ENCODE data around the gene MTAP. TPM values are rescaled to one million over a fixed set of nuclear protein-coding genes. Genes with fewer than 3 reads are reported as not detected.

MTAP gene
- total RNA-seq, 5 donors from 2014 or later (not counting 1 experiment from before 2014, with no cell fraction given) = 32.0 to 41.9 (median 34.6) TPM

DNA sequence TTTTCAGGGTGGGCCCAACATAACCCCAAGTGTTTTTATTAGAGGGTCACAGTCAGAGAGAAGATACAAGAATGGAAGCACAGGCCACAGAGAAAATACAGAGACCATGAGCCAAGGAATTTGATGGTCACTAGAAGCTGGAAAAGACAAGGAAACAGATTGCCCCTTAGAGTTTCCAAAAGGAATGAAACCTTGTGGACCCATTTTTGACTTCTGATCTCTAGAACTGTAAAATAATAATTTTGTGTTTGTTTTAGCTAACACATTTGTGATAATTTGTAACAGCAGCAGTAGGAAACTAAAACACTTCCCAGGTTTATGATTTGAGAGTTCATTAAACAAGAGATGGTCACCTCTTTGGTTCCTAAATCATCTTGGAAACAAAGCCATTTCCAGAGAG lies 169.9 kb downstream of the MTAP start:
- Mint-ChIP-seq H3K27me3 (peaks cover 86 to 90% of the 10 kb centered on the region in 2 donors), H3K4me1 (peaks cover 23 to 51% (median 29%) of the 10 kb centered on the region in 3 donors), H3K27ac (no peak overlapping the region), H3K4me3 (no peak overlapping the region), H3K9me3 (peaks cover 5 to 16% (median 15%) of the 10 kb centered on the region in 3 donors), H3K36me3 (peaks cover 8% of the 10 kb centered on the region)
- ChIA-PET POLR2A (interaction anchor here in 1 of 2 donors (1.2 kb wide), 1 partner anchor 19 kb away, joined by 6 read pairs; no protein-coding TSS in a partner anchor), CTCF (no interaction called here)
- H3K27me3 ChIP-seq (replicated peaks in 1 of 2; ENCODE audit: control insufficient read depth in 2 of 2, extremely low read depth in 1 of 2, insufficient read depth in 2 of 2, low read length in 1 of 2) = peaks cover 31 to 75% of the 10 kb centered on the region in 2 experiments
- DNase-seq (no peak), ATAC-seq (replicated peaks in 1 of 4) (no peak)
- H3K27ac ChIP-seq (ENCODE audit: low read length) = no peak overlapping the region
- peaks cover 9 to 44% of the 10 kb centered on the region in 2 experiments for H3K4me1 ChIP-seq (ENCODE audit: control insufficient read depth in 1 of 2, extremely low read depth in 1 of 2, insufficient read depth in 2 of 2, low read length in 2 of 2)
- H3K36me3 ChIP-seq (ENCODE audit: control insufficient read depth in 2 of 2, extremely low read depth in 1 of 2, insufficient read depth in 1 of 2, low read length in 1 of 2) = no peaks in the 10 kb centered on the region
- H3K4me3 ChIP-seq (ENCODE audit: control insufficient read depth in 1 of 2, extremely low read depth in 1 of 2, low read length in 1 of 2) = no peak overlapping the region
- H3K9me3 ChIP-seq = no peaks in the 10 kb centered on the region

DNA sequence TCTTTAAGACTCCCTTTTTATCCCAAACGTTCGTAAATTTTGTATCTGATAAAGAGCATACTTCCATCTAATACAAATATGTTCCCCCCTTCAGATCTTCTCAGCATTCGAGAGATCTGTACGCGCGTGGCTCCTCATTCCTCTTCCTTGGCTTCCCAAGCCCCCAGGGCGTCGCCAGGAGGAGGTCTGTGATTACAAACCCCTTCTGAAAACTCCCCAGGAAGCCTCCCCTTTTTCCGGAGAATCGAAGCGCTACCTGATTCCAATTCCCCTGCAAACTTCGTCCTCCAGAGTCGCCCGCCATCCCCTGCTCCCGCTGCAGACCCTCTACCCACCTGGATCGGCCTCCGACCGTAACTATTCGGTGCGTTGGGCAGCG lies 171.9 kb downstream of the MTAP start:
- Mint-ChIP-seq H3K27ac (peak overlapping the region in 1 of 2 donors; percentile 44), H3K4me1 (peaks cover 18 to 33% (median 20%) of the 10 kb centered on the region in 3 donors), H3K27me3 (peaks cover 85 to 87% of the 10 kb centered on the region in 2 donors), H3K9me3 (peaks cover under 1 to 7% (median 5%) of the 10 kb centered on the region in 3 donors), H3K36me3 (peaks cover 3% of the 10 kb centered on the region), H3K4me3 (peak overlapping the region; percentile 57 to 85 (median 71))
- peaks cover 27 to 58% of the 10 kb centered on the region in 2 experiments for H3K27me3 ChIP-seq (replicated peaks in 1 of 2; ENCODE audit: control insufficient read depth in 2 of 2, extremely low read depth in 1 of 2, insufficient read depth in 2 of 2, low read length in 1 of 2)
- ATAC-seq (replicated peaks in 1 of 4) (no peak), DNase-seq (no peak)
- POLR2A ChIA-PET = interaction anchor here in 1 of 2 donors (0.6 kb wide), 1 partner anchor 282 kb away, joined by 3 read pairs; no protein-coding TSS in a partner anchor
- no peak overlapping the region for H3K27ac ChIP-seq (ENCODE audit: low read length)
- WGBS (ENCODE audit: insufficient coverage) = 9% methylated on average over 21 of the region's 21 CpGs
- CTCF ChIA-PET = interaction anchor here (1.0 to 1.2 kb wide), 2 partner anchors 12 to 16 kb away, joined by 3 read pairs; no protein-coding TSS in a partner anchor
- H3K36me3 ChIP-seq (ENCODE audit: control insufficient read depth in 2 of 2, extremely low read depth in 1 of 2, insufficient read depth in 1 of 2, low read length in 1 of 2) = no peaks in the 10 kb centered on the region
- H3K4me1 ChIP-seq (ENCODE audit: control insufficient read depth in 1 of 2, extremely low read depth in 1 of 2, insufficient read depth in 2 of 2, low read length in 2 of 2) = peaks cover 9 to 33% of the 10 kb centered on the region in 2 experiments
- no peaks in the 10 kb centered on the region for H3K9me3 ChIP-seq
- H3K4me3 ChIP-seq (ENCODE audit: control insufficient read depth in 1 of 2, extremely low read depth in 1 of 2, low read length in 1 of 2) = peak overlapping the region in 1 of 2 donors; percentile 64

DNA sequence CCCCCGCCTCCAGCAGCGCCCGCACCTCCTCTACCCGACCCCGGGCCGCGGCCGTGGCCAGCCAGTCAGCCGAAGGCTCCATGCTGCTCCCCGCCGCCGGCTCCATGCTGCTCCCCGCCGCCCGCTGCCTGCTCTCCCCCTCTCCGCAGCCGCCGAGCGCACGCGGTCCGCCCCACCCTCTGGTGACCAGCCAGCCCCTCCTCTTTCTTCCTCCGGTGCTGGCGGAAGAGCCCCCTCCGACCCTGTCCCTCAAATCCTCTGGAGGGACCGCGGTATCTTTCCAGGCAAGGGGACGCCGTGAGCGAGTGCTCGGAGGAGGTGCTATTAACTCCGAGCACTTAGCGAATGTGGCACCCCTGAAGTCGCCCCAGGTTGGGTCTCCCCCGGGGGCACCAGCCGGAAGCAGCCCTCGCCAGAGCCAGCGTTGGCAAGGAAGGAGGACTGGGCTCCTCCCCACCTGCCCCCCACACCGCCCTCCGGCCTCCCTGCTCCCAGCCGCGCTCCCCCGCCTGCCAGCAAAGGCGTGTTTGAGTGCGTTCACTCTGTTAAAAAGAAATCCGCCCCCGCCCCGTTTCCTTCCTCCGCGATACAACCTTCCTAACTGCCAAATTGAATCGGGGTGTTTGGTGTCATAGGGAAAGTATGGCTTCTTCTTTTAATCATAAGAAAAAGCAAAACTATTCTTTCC lies 172.4 kb downstream of the MTAP start:
- no peaks in the 10 kb centered on the region for H3K36me3 ChIP-seq (ENCODE audit: control insufficient read depth in 2 of 2, extremely low read depth in 1 of 2, insufficient read depth in 1 of 2, low read length in 1 of 2)
- peak overlapping the region in 1 of 2 donors; percentile 63 for H3K27ac Mint-ChIP-seq
- H3K4me3 Mint-ChIP-seq = peak overlapping the region; percentile 57 to 85 (median 76)
- H3K9me3 ChIP-seq = no peaks in the 10 kb centered on the region
- peaks cover 85 to 87% of the 10 kb centered on the region in 2 donors for H3K27me3 Mint-ChIP-seq
- peaks cover 3% of the 10 kb centered on the region for H3K36me3 Mint-ChIP-seq
- CTCF ChIA-PET = interaction anchor here in 1 of 2 donors (1.0 kb wide), 1 partner anchor 12 kb away, joined by 3 read pairs; no protein-coding TSS in a partner anchor
- H3K27me3 ChIP-seq (replicated peaks in 1 of 2; ENCODE audit: control insufficient read depth in 2 of 2, extremely low read depth in 1 of 2, insufficient read depth in 2 of 2, low read length in 1 of 2) = peaks cover 26 to 53% of the 10 kb centered on the region in 2 experiments
- POLR2A ChIA-PET = interaction anchor here in 1 of 2 donors (0.6 kb wide), 1 partner anchor 281 kb away, joined by 3 read pairs; no protein-coding TSS in a partner anchor
- under 1% methylated on average over 37 of the region's 51 CpGs for WGBS (ENCODE audit: insufficient coverage)
- peak in 14 of 35 experiments; percentile 12 to 52 (median 24) for DNase-seq
- no peak overlapping the region for H3K27ac ChIP-seq (ENCODE audit: low read length)
- peaks cover 0 to 6% (median 5%) of the 10 kb centered on the region in 3 donors for H3K9me3 Mint-ChIP-seq
- H3K4me1 ChIP-seq (ENCODE audit: control insufficient read depth in 1 of 2, extremely low read depth in 1 of 2, insufficient read depth in 2 of 2, low read length in 2 of 2) = peaks cover 9 to 33% of the 10 kb centered on the region in 2 experiments
- ATAC-seq (replicated peaks in 1 of 4) = peak; percentile 68 to 80 (median 72)
- H3K4me1 Mint-ChIP-seq = peaks cover 18 to 31% (median 20%) of the 10 kb centered on the region in 3 donors
- H3K4me3 ChIP-seq (ENCODE audit: control insufficient read depth in 1 of 2, extremely low read depth in 1 of 2, low read length in 1 of 2) = peak overlapping the region; percentile 43 to 73

DNA sequence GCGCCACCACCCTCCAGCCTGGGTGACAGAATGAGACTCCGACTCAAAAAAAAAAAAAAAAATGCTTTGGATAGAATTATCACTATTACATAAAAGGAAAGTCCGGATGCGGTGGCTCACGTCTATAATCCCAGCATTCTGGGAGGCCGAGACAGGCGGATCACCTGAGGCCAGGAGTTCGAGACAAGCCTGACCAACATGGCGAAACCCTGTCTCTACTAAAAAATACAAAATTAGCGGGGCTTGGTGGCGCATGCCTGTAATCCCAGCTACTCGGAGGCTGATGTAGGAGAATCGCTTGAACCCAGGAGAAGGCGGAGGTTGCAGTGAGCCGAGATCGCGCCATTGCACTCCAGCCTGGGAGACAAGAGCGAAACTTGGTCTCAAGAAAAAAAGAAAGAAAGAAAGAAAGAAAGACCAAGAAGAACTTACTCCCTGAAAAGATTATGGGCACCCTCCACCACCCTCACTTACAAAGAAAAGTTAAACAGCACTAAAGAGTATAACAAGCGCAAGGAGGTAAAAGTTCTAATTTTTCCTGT lies 174.0 kb downstream of the MTAP start:
- ATAC-seq (replicated peaks in 1 of 4) = no peak
- 30% methylated on average over 6 of the region's 19 CpGs for WGBS (ENCODE audit: insufficient coverage)
- H3K4me3 ChIP-seq (ENCODE audit: control insufficient read depth in 1 of 2, extremely low read depth in 1 of 2, low read length in 1 of 2) = no peak overlapping the region
- H3K4me1 ChIP-seq (ENCODE audit: control insufficient read depth in 1 of 2, extremely low read depth in 1 of 2, insufficient read depth in 2 of 2, low read length in 2 of 2) = peaks cover 9 to 26% of the 10 kb centered on the region in 2 experiments
- no peak overlapping the region for H3K4me3 Mint-ChIP-seq
- H3K27me3 Mint-ChIP-seq = peaks cover 81 to 84% of the 10 kb centered on the region in 2 donors
- ChIA-PET CTCF (interaction anchor here in 1 of 2 donors (0.9 kb wide), 2 partner anchors 8 to 32 kb away, joined by 3 to 4 read pairs; partner anchors contain the start of gene CDKN2B), POLR2A (interaction anchor here in 1 of 2 donors (0.7 kb wide), 1 partner anchor 53 kb away, joined by 3 read pairs; no protein-coding TSS in a partner anchor)
- no peak for DNase-seq
- peaks cover 22 to 42% of the 10 kb centered on the region in 2 experiments for H3K27me3 ChIP-seq (replicated peaks in 1 of 2; ENCODE audit: control insufficient read depth in 2 of 2, extremely low read depth in 1 of 2, insufficient read depth in 2 of 2, low read length in 1 of 2)
- H3K36me3 Mint-ChIP-seq = no peaks in the 10 kb centered on the region
- peaks cover 0 to 5% (median 0%) of the 10 kb centered on the region in 3 donors for H3K9me3 Mint-ChIP-seq
- H3K27ac Mint-ChIP-seq = no peak overlapping the region
- H3K4me1 Mint-ChIP-seq = peaks cover 16 to 27% (median 18%) of the 10 kb centered on the region in 3 donors
- H3K27ac ChIP-seq (ENCODE audit: low read length) = no peak overlapping the region
- no peaks in the 10 kb centered on the region for H3K36me3 ChIP-seq (ENCODE audit: control insufficient read depth in 2 of 2, extremely low read depth in 1 of 2, insufficient read depth in 1 of 2, low read length in 1 of 2)
- H3K9me3 ChIP-seq = no peaks in the 10 kb centered on the region

DNA sequence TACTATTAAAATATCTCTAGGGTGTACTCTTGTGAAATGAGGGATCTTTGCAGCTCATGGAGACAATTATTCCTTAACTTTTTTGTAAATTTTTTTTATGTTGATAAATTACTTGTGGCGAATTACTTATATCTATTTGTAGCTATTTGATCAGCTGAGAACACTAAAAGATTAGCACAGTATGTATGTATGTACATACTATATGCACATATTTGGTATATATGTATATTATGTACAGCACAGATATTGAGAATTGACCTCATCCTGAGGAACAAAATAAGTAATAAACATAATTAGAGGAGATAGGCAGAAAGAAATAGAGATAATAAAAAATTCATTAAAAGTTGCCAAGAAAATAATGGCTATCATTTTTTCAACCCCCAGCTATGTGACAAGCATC lies 180.0 kb downstream of the MTAP start:
- peaks cover 7 to 17% of the 10 kb centered on the region in 2 experiments for H3K27me3 ChIP-seq (replicated peaks in 1 of 2; ENCODE audit: control insufficient read depth in 2 of 2, extremely low read depth in 1 of 2, insufficient read depth in 2 of 2, low read length in 1 of 2)
- DNase-seq = no peak
- POLR2A ChIA-PET = interaction anchor here in 1 of 2 donors (0.5 kb wide), 1 partner anchor 12 kb away, joined by 5 read pairs; the partner anchor contains the start of gene CDKN2B-AS1
- no peak overlapping the region for H3K27ac ChIP-seq (ENCODE audit: low read length)
- H3K27ac Mint-ChIP-seq = no peak overlapping the region
- H3K27me3 Mint-ChIP-seq = peaks cover 60 to 68% of the 10 kb centered on the region in 2 donors
- H3K4me3 ChIP-seq (ENCODE audit: control insufficient read depth in 1 of 2, extremely low read depth in 1 of 2, low read length in 1 of 2) = no peak overlapping the region
- H3K4me3 Mint-ChIP-seq = no peak overlapping the region
- peaks cover 0 to 5% (median 0%) of the 10 kb centered on the region in 3 donors for H3K9me3 Mint-ChIP-seq
- no peaks in the 10 kb centered on the region for H3K36me3 ChIP-seq (ENCODE audit: control insufficient read depth in 2 of 2, extremely low read depth in 1 of 2, insufficient read depth in 1 of 2, low read length in 1 of 2)
- H3K4me1 ChIP-seq (ENCODE audit: control insufficient read depth in 1 of 2, extremely low read depth in 1 of 2, insufficient read depth in 2 of 2, low read length in 2 of 2) = no peaks in the 10 kb centered on the region
- no peak for ATAC-seq (replicated peaks in 1 of 4)
- H3K4me1 Mint-ChIP-seq = peaks cover 0 to 2% (median 0%) of the 10 kb centered on the region in 3 donors
- WGBS (ENCODE audit: insufficient coverage) = no CpG with 5 or more reads among the region's 1 CpG
- CTCF ChIA-PET = interaction anchor here (0.6 to 1.0 kb wide), 4 partner anchors 9 to 222 kb away, joined by 3 read pairs; no protein-coding TSS in a partner anchor
- H3K36me3 Mint-ChIP-seq = no peaks in the 10 kb centered on the region
- H3K9me3 ChIP-seq = no peaks in the 10 kb centered on the region

Data from T-cell (primary cell).